ENCODE results near the gene GLT8D2. TPM values are rescaled to one million over a fixed set of nuclear protein-coding genes. Genes with fewer than 3 reads are reported as not detected.

GLT8D2 gene
- total RNA-seq, 1 experiment from 2014 or later = 3.8 TPM

GRCh38 chr12:104073699-104074098 is 23.7 kb upstream of the GLT8D2 start:
- H3K9me3 ChIP-seq (ENCODE audit: control insufficient read depth, low read depth, low read length) = no peaks in the 10 kb centered on the region
- no peaks in the 10 kb centered on the region for H4K20me1 ChIP-seq (ENCODE audit: control insufficient read depth, insufficient read depth, insufficient read length)
- TF ChIP-seq CTCF (conservative IDR thresholded peaks at IDR 0.05) = no peak
- no CpG with 5 or more reads among the region's 1 CpG for WGBS (ENCODE audit: extremely low coverage, insufficient read length, low lambda C conversion rate)
- no peak overlapping the region for H2BK12ac ChIP-seq (ENCODE audit: insufficient read length, low read depth, low read length)
- no peak for DNase-seq
- H3K14ac ChIP-seq (ENCODE audit: insufficient read depth, low read length) = no peak overlapping the region
- no peak overlapping the region for H3K18ac ChIP-seq (ENCODE audit: insufficient read length, low read depth, low read length)
- no peak overlapping the region for H3K4me2 ChIP-seq (ENCODE audit: insufficient read depth, insufficient read length, low read length)
- Mint-ChIP-seq H3K27ac (no peak overlapping the region), H3K4me1 (peaks cover 0 to 2% of the 10 kb centered on the region in 2 experiments; a peak in 2 of 4 replicates), H3K4me3 (no peak overlapping the region), H3K36me3 (ENCODE audit: insufficient read depth in 1 of 3, low read depth in 3 of 3) (no peaks in the 10 kb centered on the region), H3K9me3 (no peaks in the 10 kb centered on the region), H3K27me3 (ENCODE audit: low read depth) (no peaks in the 10 kb centered on the region)
- H2BK5ac ChIP-seq (ENCODE audit: insufficient read length, low read length) = no peak overlapping the region
- H4K91ac ChIP-seq (ENCODE audit: insufficient read length, low read depth, low read length) = no peak overlapping the region
- H3K79me2 ChIP-seq (ENCODE audit: insufficient read depth, low read length) = no peaks in the 10 kb centered on the region
- H3K4me1 ChIP-seq (ENCODE audit: insufficient read depth, low read length) = no peaks in the 10 kb centered on the region
- no peak overlapping the region for H4K5ac ChIP-seq (ENCODE audit: insufficient read length, low read depth, low read length)
- H2BK20ac ChIP-seq (ENCODE audit: low read depth, low read length, poor library complexity, severe bottlenecking) = no peak overlapping the region
- no peak overlapping the region for H3K4ac ChIP-seq (ENCODE audit: low read depth, low read length)
- no peak overlapping the region for H2BK120ac ChIP-seq (ENCODE audit: low read depth, low read length, poor library complexity, severe bottlenecking)
- H3K79me1 ChIP-seq (ENCODE audit: insufficient read depth, low read depth, low read length, poor library complexity, severe bottlenecking) = no peaks in the 10 kb centered on the region
- H2AFZ ChIP-seq (ENCODE audit: low read length) = no peak overlapping the region
- H3T11ph ChIP-seq (ENCODE audit: low read length) = no peak overlapping the region
- no peaks in the 10 kb centered on the region for H3K23me2 ChIP-seq (ENCODE audit: insufficient read length, low read depth, low read length, poor library complexity, severe bottlenecking)
- H2BK15ac ChIP-seq (ENCODE audit: low read depth, low read length) = no peak overlapping the region
- no peaks in the 10 kb centered on the region for H3K27me3 ChIP-seq (ENCODE audit: insufficient read depth, low read length)
- H4K8ac ChIP-seq (replicated peaks; ENCODE audit: insufficient read length, low read depth, low read length) = no peak overlapping the region
- no peak overlapping the region for H3K56ac ChIP-seq (ENCODE audit: insufficient read length, low read depth, low read length)
- H3K27ac ChIP-seq (ENCODE audit: insufficient read length, low read depth, low read length) = no peak overlapping the region
- no peak overlapping the region for H2AK5ac ChIP-seq (ENCODE audit: insufficient read length, low read length)
- no peak overlapping the region for H3K23ac ChIP-seq (ENCODE audit: insufficient read length, low read depth, low read length)
- H3K9ac ChIP-seq (ENCODE audit: extremely low read depth, insufficient read length, low read length) = no peak overlapping the region

Data from H9 (cell line).